ENCODE data around the gene ARL9.

Gene ARL9

DNA sequence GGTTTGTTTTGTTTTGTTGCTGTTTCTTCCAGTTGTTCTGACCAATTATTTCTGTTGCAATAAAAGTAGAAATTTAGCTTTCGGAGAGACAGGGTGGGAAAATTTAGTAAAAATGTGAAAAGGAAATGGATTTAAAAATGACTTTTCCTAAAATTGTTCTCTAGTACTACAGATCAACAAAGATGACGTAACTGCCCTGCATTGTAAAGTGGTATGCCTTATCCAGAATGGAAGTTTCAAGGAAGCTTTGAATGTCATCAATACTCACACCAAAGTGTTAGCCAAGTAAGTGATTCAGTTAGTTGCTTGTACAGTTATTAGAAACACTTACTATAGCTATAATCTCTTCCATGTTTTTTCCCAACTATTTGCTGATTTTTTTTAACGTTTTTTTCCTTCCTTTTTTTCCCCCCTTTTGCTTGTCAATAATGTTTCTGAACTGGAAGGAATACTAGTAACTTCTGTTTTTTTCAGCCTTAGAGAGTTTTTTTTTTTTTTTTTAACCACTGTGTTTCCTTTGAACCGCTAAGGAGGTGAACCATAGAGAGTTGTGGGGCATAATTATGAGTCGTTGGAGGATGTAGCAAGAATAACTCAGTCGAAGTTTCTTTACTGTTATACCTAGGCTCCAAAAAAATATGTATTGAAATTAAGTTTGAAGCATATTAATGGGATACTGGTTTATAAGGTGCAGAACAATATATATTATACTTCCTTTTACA, 35.9 kb upstream of the ARL9 start:
- H3K9me3 ChIP-seq: no peaks in the 10 kb centered on the region
- H3K27me3 ChIP-seq: no peaks in the 10 kb centered on the region
- TF ChIP-seq, protein P1, sequence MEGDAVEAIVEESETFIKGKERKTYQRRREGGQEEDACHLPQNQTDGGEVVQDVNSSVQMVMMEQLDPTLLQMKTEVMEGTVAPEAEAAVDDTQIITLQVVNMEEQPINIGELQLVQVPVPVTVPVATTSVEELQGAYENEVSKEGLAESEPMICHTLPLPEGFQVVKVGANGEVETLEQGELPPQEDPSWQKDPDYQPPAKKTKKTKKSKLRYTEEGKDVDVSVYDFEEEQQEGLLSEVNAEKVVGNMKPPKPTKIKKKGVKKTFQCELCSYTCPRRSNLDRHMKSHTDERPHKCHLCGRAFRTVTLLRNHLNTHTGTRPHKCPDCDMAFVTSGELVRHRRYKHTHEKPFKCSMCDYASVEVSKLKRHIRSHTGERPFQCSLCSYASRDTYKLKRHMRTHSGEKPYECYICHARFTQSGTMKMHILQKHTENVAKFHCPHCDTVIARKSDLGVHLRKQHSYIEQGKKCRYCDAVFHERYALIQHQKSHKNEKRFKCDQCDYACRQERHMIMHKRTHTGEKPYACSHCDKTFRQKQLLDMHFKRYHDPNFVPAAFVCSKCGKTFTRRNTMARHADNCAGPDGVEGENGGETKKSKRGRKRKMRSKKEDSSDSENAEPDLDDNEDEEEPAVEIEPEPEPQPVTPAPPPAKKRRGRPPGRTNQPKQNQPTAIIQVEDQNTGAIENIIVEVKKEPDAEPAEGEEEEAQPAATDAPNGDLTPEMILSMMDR (IDR thresholded peaks at IDR 0.05): no peak
- H3K4me1 ChIP-seq (ENCODE audit: control insufficient read depth in 1 of 2, insufficient read depth in 1 of 2, low read depth in 1 of 2, low read length in 1 of 2): peaks cover 27 to 29% of the 10 kb centered on the region in 2 experiments
- no peak overlapping the region for H3K27ac ChIP-seq
- H3K36me3 ChIP-seq: peaks cover 24% of the 10 kb centered on the region
- no peak overlapping the region for H3K4me3 ChIP-seq (ENCODE audit: low read depth in 1 of 2, low read length in 1 of 2)

DNA sequence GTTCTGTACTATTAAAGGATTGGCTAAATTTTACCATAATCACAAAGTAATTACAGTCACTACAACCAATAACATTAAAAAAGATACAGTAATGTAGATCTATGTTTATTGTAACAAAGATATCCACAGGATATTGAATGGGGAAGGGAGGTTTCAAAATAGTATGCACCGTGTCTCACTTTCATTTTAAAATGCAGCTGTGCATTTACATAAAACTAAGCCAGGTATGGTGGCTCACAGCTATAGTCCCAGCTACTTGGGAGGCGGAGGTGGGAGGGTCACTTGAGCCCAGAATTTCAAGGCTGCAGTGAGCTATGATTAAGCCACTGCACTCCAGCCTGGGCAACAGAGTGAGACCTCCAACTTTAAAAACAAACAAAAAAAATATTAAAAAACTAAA, 29.7 kb upstream of the ARL9 start:
- no peaks in the 10 kb centered on the region for H3K9me3 ChIP-seq
- TF ChIP-seq, protein P1 (IDR thresholded peaks at IDR 0.05): no peak
- no peak overlapping the region for H3K27ac ChIP-seq
- H3K36me3 ChIP-seq: peaks cover 55% of the 10 kb centered on the region
- H3K27me3 ChIP-seq: no peaks in the 10 kb centered on the region
- no peak overlapping the region for H3K4me3 ChIP-seq (ENCODE audit: low read depth in 1 of 2, low read length in 1 of 2)
- peaks cover 4 to 7% of the 10 kb centered on the region in 2 experiments for H3K4me1 ChIP-seq (ENCODE audit: control insufficient read depth in 1 of 2, insufficient read depth in 1 of 2, low read depth in 1 of 2, low read length in 1 of 2)

DNA sequence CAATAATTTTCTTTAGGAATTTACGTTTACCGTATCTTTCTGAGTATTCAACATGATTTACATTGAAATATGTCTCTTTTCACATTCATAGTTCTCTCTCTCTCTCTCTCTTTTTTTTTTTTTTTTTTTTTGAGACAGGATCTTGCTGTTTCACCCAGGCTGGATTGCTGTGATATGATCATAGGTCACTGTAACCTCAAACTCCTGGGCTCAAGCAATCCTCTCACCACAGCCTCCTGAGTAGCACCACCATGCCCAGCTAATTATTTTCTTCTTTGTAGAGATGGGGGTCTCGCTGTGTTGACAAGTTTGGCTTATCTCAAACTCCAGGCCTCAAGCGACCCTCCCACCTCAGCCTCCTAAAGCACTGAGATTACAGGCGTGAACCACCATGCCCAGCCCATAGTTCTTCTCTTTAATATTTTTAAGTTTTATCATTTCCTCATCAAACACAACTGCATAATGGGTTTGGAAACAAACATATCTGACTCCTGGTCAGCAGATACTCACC, 28.3 kb upstream of the ARL9 start:
- Histone ChIP-seq H3K9me3 (no peaks in the 10 kb centered on the region), H3K27me3 (no peaks in the 10 kb centered on the region), H3K36me3 (peaks cover 48% of the 10 kb centered on the region), H3K4me1 (ENCODE audit: control insufficient read depth in 1 of 2, insufficient read depth in 1 of 2, low read depth in 1 of 2, low read length in 1 of 2) (peaks cover 6 to 11% of the 10 kb centered on the region in 2 experiments), H3K27ac (no peak overlapping the region), H3K4me3 (ENCODE audit: low read depth in 1 of 2, low read length in 1 of 2) (no peak overlapping the region)
- TF ChIP-seq, protein P1 (IDR thresholded peaks at IDR 0.05): no peak

DNA sequence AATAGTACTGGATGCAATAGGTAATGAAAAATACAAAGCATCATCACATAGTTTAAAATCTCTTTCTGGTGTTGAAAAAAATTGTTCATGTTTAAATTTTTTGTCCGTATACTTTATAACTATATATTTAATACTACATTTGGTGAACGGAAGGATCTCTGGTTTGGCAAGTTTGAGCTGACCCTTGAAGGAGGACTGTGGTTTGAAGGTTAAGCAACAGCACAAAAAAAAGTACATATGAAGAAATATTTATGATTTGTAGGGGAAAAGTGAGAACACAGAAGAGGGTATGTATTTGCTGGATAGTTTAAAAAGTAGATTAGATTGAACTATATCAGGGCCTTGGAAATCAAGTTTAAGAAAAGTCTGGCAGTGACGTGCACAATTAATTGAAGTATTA, 24.9 kb upstream of the ARL9 start:
- H3K36me3 ChIP-seq: peaks cover 38% of the 10 kb centered on the region
- no peaks in the 10 kb centered on the region for H3K9me3 ChIP-seq
- H3K4me1 ChIP-seq (ENCODE audit: control insufficient read depth in 1 of 2, insufficient read depth in 1 of 2, low read depth in 1 of 2, low read length in 1 of 2): peaks cover 6 to 11% of the 10 kb centered on the region in 2 experiments
- TF ChIP-seq, protein P1 (IDR thresholded peaks at IDR 0.05): no peak
- H3K4me3 ChIP-seq (ENCODE audit: low read depth in 1 of 2, low read length in 1 of 2): no peak overlapping the region
- no peaks in the 10 kb centered on the region for H3K27me3 ChIP-seq
- H3K27ac ChIP-seq: no peak overlapping the region

DNA sequence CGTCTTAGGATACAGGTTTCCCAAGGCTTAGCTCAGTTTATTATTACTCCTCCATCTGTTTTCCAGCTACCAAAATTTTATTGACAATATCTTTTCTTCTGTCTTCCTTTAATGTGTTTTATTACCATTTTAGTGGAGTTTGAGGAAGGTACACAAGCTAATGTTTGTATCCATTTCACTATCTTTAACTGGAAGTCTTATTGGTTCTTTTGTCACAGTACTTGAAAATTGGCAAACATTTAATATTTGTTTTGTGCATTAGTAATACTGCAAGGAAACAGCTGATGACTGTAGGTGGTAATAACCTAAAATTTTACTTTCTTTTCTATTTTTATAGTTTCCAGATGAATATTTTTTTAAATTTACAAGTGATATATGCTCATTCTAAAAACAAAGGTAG, 9.3 kb upstream of the ARL9 start:
- peaks cover 25% of the 10 kb centered on the region for H3K36me3 ChIP-seq
- TF ChIP-seq, protein P1 (IDR thresholded peaks at IDR 0.05): no peak

More for the DNA sequence above, 9.3 kb upstream of the ARL9 start:
- no peak overlapping the region for H3K4me3 ChIP-seq (ENCODE audit: low read depth in 1 of 2, low read length in 1 of 2)
- peaks cover 0 to 5% of the 10 kb centered on the region in 2 experiments for H3K4me1 ChIP-seq (ENCODE audit: control insufficient read depth in 1 of 2, insufficient read depth in 1 of 2, low read depth in 1 of 2, low read length in 1 of 2)
- no peaks in the 10 kb centered on the region for H3K27me3 ChIP-seq
- no peaks in the 10 kb centered on the region for H3K9me3 ChIP-seq
- no peak overlapping the region for H3K27ac ChIP-seq

Measured in neutrophil (primary cell).